ENCODE results near the gene DENND4A. TPM values are rescaled to one million over a fixed set of nuclear protein-coding genes. Genes with fewer than 3 reads are reported as not detected.

DENND4A gene
- total and polyA plus RNA-seq, 4 donors: 25.0 to 69.6 (median 38.7) TPM

- Histone ChIP-seq H3K27me3 (ENCODE audit: control insufficient read depth, insufficient read depth, low read length) (no peaks in the 10 kb centered on the region), H3K9me3 (ENCODE audit: control insufficient read depth, insufficient read depth, low read length) (no peaks in the 10 kb centered on the region), H3K36me3 (ENCODE audit: control insufficient read depth, insufficient read depth, low read length) (peaks cover 6% of the 10 kb centered on the region), H3K4me1 (ENCODE audit: control insufficient read depth, insufficient read depth, low read length) (no peaks in the 10 kb centered on the region), H3K4me3 (ENCODE audit: low read depth, low read length) (no peak overlapping the region), H3K27ac (ENCODE audit: low read depth, low read length) (no peak overlapping the region)
- no CpG with 5 or more reads among the region's 2 CpGs for WGBS (ENCODE audit: insufficient coverage)
- no peak for DNase-seq (ENCODE audit: low read depth in 4 of 6, low spot score in 6 of 6)
These were observed 79.7 kb downstream of the DENND4A start for GRCh38 chr15:65712415-65712814.

- peaks cover 3% of the 10 kb centered on the region for H3K36me3 ChIP-seq (ENCODE audit: control insufficient read depth, insufficient read depth, low read length)
- H3K4me3 ChIP-seq (ENCODE audit: low read depth, low read length): no peak overlapping the region
- no peak for DNase-seq (ENCODE audit: low read depth in 4 of 6, low spot score in 6 of 6)
- H3K27ac ChIP-seq (ENCODE audit: low read depth, low read length): no peak overlapping the region
- no peaks in the 10 kb centered on the region for H3K9me3 ChIP-seq (ENCODE audit: control insufficient read depth, insufficient read depth, low read length)
- H3K4me1 ChIP-seq (ENCODE audit: control insufficient read depth, insufficient read depth, low read length): no peaks in the 10 kb centered on the region
- no CpG with 5 or more reads among the region's 2 CpGs for WGBS (ENCODE audit: insufficient coverage)
- H3K27me3 ChIP-seq (ENCODE audit: control insufficient read depth, insufficient read depth, low read length): no peaks in the 10 kb centered on the region
These were observed 97.0 kb downstream of the DENND4A start for GRCh38 chr15:65695081-65695480.

- no peaks in the 10 kb centered on the region for H3K27me3 ChIP-seq (ENCODE audit: control insufficient read depth, insufficient read depth, low read length)
- H3K4me3 ChIP-seq (ENCODE audit: low read depth, low read length): no peak overlapping the region
- no peak for DNase-seq (ENCODE audit: low read depth in 4 of 6, low spot score in 6 of 6)
- H3K4me1 ChIP-seq (ENCODE audit: control insufficient read depth, insufficient read depth, low read length): no peaks in the 10 kb centered on the region
- no peak overlapping the region for H3K27ac ChIP-seq (ENCODE audit: low read depth, low read length)
- 100% methylated on average over 1 of the region's 4 CpGs for WGBS (ENCODE audit: insufficient coverage)
- peaks cover 7% of the 10 kb centered on the region for H3K36me3 ChIP-seq (ENCODE audit: control insufficient read depth, insufficient read depth, low read length)
- H3K9me3 ChIP-seq (ENCODE audit: control insufficient read depth, insufficient read depth, low read length): no peaks in the 10 kb centered on the region
These were observed 101.3 kb downstream of the DENND4A start for GRCh38 chr15:65690778-65691177.

- Histone ChIP-seq H3K4me1 (ENCODE audit: control insufficient read depth, insufficient read depth, low read length) (no peaks in the 10 kb centered on the region), H3K9me3 (ENCODE audit: control insufficient read depth, insufficient read depth, low read length) (no peaks in the 10 kb centered on the region), H3K27ac (ENCODE audit: low read depth, low read length) (no peak overlapping the region), H3K4me3 (ENCODE audit: low read depth, low read length) (no peak overlapping the region), H3K36me3 (ENCODE audit: control insufficient read depth, insufficient read depth, low read length) (peaks cover 8% of the 10 kb centered on the region), H3K27me3 (ENCODE audit: control insufficient read depth, insufficient read depth, low read length) (no peaks in the 10 kb centered on the region)
- no CpG with 5 or more reads among the region's 1 CpG for WGBS (ENCODE audit: insufficient coverage)
- no peak for DNase-seq (ENCODE audit: low read depth in 4 of 6, low spot score in 6 of 6)
These were observed 101.9 kb downstream of the DENND4A start for GRCh38 chr15:65690173-65690572.

- no peaks in the 10 kb centered on the region for H3K9me3 ChIP-seq (ENCODE audit: control insufficient read depth, insufficient read depth, low read length)
- H3K4me1 ChIP-seq (ENCODE audit: control insufficient read depth, insufficient read depth, low read length): no peaks in the 10 kb centered on the region
- no peaks in the 10 kb centered on the region for H3K27me3 ChIP-seq (ENCODE audit: control insufficient read depth, insufficient read depth, low read length)
- no peak overlapping the region for H3K4me3 ChIP-seq (ENCODE audit: low read depth, low read length)
- DNase-seq (ENCODE audit: low read depth in 4 of 6, low spot score in 6 of 6): no peak
- H3K36me3 ChIP-seq (ENCODE audit: control insufficient read depth, insufficient read depth, low read length): peaks cover 7% of the 10 kb centered on the region
- WGBS (ENCODE audit: insufficient coverage): no CpG with 5 or more reads among the region's 1 CpG
- no peak overlapping the region for H3K27ac ChIP-seq (ENCODE audit: low read depth, low read length)
These were observed 103.6 kb downstream of the DENND4A start for GRCh38 chr15:65688462-65688861.

GRCh38 chr15:65682404-65682911, 109.6 kb downstream of the DENND4A start:
- Histone ChIP-seq H3K4me1 (ENCODE audit: control insufficient read depth, insufficient read depth, low read length) (no peaks in the 10 kb centered on the region), H3K27ac (ENCODE audit: low read depth, low read length) (no peak overlapping the region), H3K9me3 (ENCODE audit: control insufficient read depth, insufficient read depth, low read length) (no peaks in the 10 kb centered on the region), H3K4me3 (ENCODE audit: low read depth, low read length) (no peak overlapping the region), H3K36me3 (ENCODE audit: control insufficient read depth, insufficient read depth, low read length) (peaks cover 7% of the 10 kb centered on the region), H3K27me3 (ENCODE audit: control insufficient read depth, insufficient read depth, low read length) (no peaks in the 10 kb centered on the region)
- WGBS (ENCODE audit: insufficient coverage): no CpG with 5 or more reads among the region's 2 CpGs
- DNase-seq (ENCODE audit: low read depth in 4 of 6, low spot score in 6 of 6): no peak

- no CpG with 5 or more reads among the region's 1 CpG for WGBS (ENCODE audit: insufficient coverage)
- Histone ChIP-seq H3K36me3 (ENCODE audit: control insufficient read depth, insufficient read depth, low read length) (peaks cover 4% of the 10 kb centered on the region), H3K4me1 (ENCODE audit: control insufficient read depth, insufficient read depth, low read length) (no peaks in the 10 kb centered on the region), H3K4me3 (ENCODE audit: low read depth, low read length) (no peak overlapping the region), H3K9me3 (ENCODE audit: control insufficient read depth, insufficient read depth, low read length) (no peaks in the 10 kb centered on the region), H3K27me3 (ENCODE audit: control insufficient read depth, insufficient read depth, low read length) (no peaks in the 10 kb centered on the region), H3K27ac (ENCODE audit: low read depth, low read length) (no peak overlapping the region)
- DNase-seq (ENCODE audit: low read depth in 4 of 6, low spot score in 6 of 6): no peak
These were observed 111.5 kb downstream of the DENND4A start for GRCh38 chr15:65680544-65680943.

- WGBS (ENCODE audit: insufficient coverage): no CpG with 5 or more reads among the region's 2 CpGs
- H3K36me3 ChIP-seq (ENCODE audit: control insufficient read depth, insufficient read depth, low read length): peaks cover 9% of the 10 kb centered on the region
- H3K27me3 ChIP-seq (ENCODE audit: control insufficient read depth, insufficient read depth, low read length): no peaks in the 10 kb centered on the region
- no peak overlapping the region for H3K4me3 ChIP-seq (ENCODE audit: low read depth, low read length)
- H3K27ac ChIP-seq (ENCODE audit: low read depth, low read length): no peak overlapping the region
- no peaks in the 10 kb centered on the region for H3K9me3 ChIP-seq (ENCODE audit: control insufficient read depth, insufficient read depth, low read length)
- DNase-seq (ENCODE audit: low read depth in 4 of 6, low spot score in 6 of 6): no peak
- no peaks in the 10 kb centered on the region for H3K4me1 ChIP-seq (ENCODE audit: control insufficient read depth, insufficient read depth, low read length)
These were observed 116.0 kb downstream of the DENND4A start for GRCh38 chr15:65676123-65676522.

- Histone ChIP-seq H3K9me3 (ENCODE audit: control insufficient read depth, insufficient read depth, low read length) (no peaks in the 10 kb centered on the region), H3K27ac (ENCODE audit: low read depth, low read length) (no peak overlapping the region), H3K4me3 (ENCODE audit: low read depth, low read length) (no peak overlapping the region), H3K27me3 (ENCODE audit: control insufficient read depth, insufficient read depth, low read length) (no peaks in the 10 kb centered on the region), H3K4me1 (ENCODE audit: control insufficient read depth, insufficient read depth, low read length) (no peaks in the 10 kb centered on the region), H3K36me3 (ENCODE audit: control insufficient read depth, insufficient read depth, low read length) (peaks cover 9% of the 10 kb centered on the region)
- WGBS (ENCODE audit: insufficient coverage): no CpG with 5 or more reads among the region's 1 CpG
- DNase-seq (ENCODE audit: low read depth in 4 of 6, low spot score in 6 of 6): no peak
These were observed 116.5 kb downstream of the DENND4A start for GRCh38 chr15:65675551-65675950.

GRCh38 chr15:65666257-65666656, 125.8 kb downstream of the DENND4A start:
- H3K4me1 ChIP-seq (ENCODE audit: control insufficient read depth, insufficient read depth, low read length): no peaks in the 10 kb centered on the region
- no peaks in the 10 kb centered on the region for H3K27me3 ChIP-seq (ENCODE audit: control insufficient read depth, insufficient read depth, low read length)
- no peak overlapping the region for H3K27ac ChIP-seq (ENCODE audit: low read depth, low read length)
- no peak for DNase-seq (ENCODE audit: low read depth in 4 of 6, low spot score in 6 of 6)
- WGBS (ENCODE audit: insufficient coverage): 80% methylated on average over 2 of the region's 3 CpGs
- H3K36me3 ChIP-seq (ENCODE audit: control insufficient read depth, insufficient read depth, low read length): peaks cover 12% of the 10 kb centered on the region
- no peak overlapping the region for H3K4me3 ChIP-seq (ENCODE audit: low read depth, low read length)
- no peaks in the 10 kb centered on the region for H3K9me3 ChIP-seq (ENCODE audit: control insufficient read depth, insufficient read depth, low read length)

Data from spinal cord (tissue), 10 donors.